ENCODE results near the gene ZNF804B. TPM values are rescaled to one million over a fixed set of nuclear protein-coding genes. Genes with fewer than 3 reads are reported as not detected.
A peak's percentile ranks its signal among the peaks of the same experiment; 100 is the strongest.

The ZNF804B gene
- total RNA-seq, 3 donors from 2014 or later (not counting 1 experiment from before 2014, with no cell fraction given), result not detected

GRCh38 chr7:89002981-89003956 is 243.8 kb downstream of the ZNF804B start:
- H3K27me3 ChIP-seq (ENCODE audit: control insufficient read depth, insufficient read depth, low read length), result no peaks in the 10 kb centered on the region
- peak in 1 of 2 donors; percentile 4 for DNase-seq
- H3K4me1 ChIP-seq (ENCODE audit: control insufficient read depth, insufficient read depth, low read length), result no peaks in the 10 kb centered on the region
- Mint-ChIP-seq H3K27ac (peak overlapping the region; percentile 27 to 80), H3K4me3 (peak overlapping the region; percentile 78), H3K9me3 (peaks cover 0 to 3% of the 10 kb centered on the region in 2 donors), H3K4me1 (peaks cover 14 to 16% of the 10 kb centered on the region in 2 donors), H3K27me3 (ENCODE audit: low read depth in 2 of 2) (no peaks in the 10 kb centered on the region), H3K36me3 (no peaks in the 10 kb centered on the region)
- peak in 2 of 3 donors; percentile 49 to 71 for ATAC-seq
- intact Hi-C loops (cut with micrococcal nuclease), result no loop called here
- WGBS (ENCODE audit: insufficient coverage), result 26% methylated on average over 3 of the region's 4 CpGs
- no peaks in the 10 kb centered on the region for H3K9me3 ChIP-seq (ENCODE audit: control insufficient read depth, insufficient read depth, low read length)
- H3K36me3 ChIP-seq (ENCODE audit: control insufficient read depth, insufficient read depth, low read length), result no peaks in the 10 kb centered on the region
- TF ChIP-seq CTCF (IDR thresholded peaks at IDR 0.05), result no peak
- no peak overlapping the region for H3K27ac ChIP-seq (ENCODE audit: low read length)
- H3K4me3 ChIP-seq (ENCODE audit: low read length), result peak overlapping the region; percentile 16

- Histone ChIP-seq H3K4me3 (ENCODE audit: low read length) (no peak overlapping the region), H3K9me3 (ENCODE audit: control insufficient read depth, insufficient read depth, low read length) (no peaks in the 10 kb centered on the region), H3K36me3 (ENCODE audit: control insufficient read depth, insufficient read depth, low read length) (no peaks in the 10 kb centered on the region), H3K27me3 (ENCODE audit: control insufficient read depth, insufficient read depth, low read length) (no peaks in the 10 kb centered on the region), H3K27ac (ENCODE audit: low read length) (no peak overlapping the region), H3K4me1 (ENCODE audit: control insufficient read depth, insufficient read depth, low read length) (no peaks in the 10 kb centered on the region)
- no peak for TF ChIP-seq CTCF (IDR thresholded peaks at IDR 0.05)
- 94% methylated on average over 5 of the region's 5 CpGs for WGBS (ENCODE audit: insufficient coverage)
- Mint-ChIP-seq H3K36me3 (peaks cover 5% of the 10 kb centered on the region), H3K27ac (no peak overlapping the region), H3K9me3 (peaks cover 6 to 9% of the 10 kb centered on the region in 2 donors), H3K4me3 (no peak overlapping the region), H3K4me1 (no peaks in the 10 kb centered on the region), H3K27me3 (ENCODE audit: low read depth in 2 of 2) (no peaks in the 10 kb centered on the region)
- no peak for DNase-seq
- ATAC-seq, result no peak
- intact Hi-C loops (cut with micrococcal nuclease), result no loop called here
Measured at GRCh38 chr7:89012016-89012415, 252.5 kb downstream of the ZNF804B start.

- Histone ChIP-seq H3K4me3 (ENCODE audit: low read length) (no peak overlapping the region), H3K9me3 (ENCODE audit: control insufficient read depth, insufficient read depth, low read length) (no peaks in the 10 kb centered on the region), H3K27me3 (ENCODE audit: control insufficient read depth, insufficient read depth, low read length) (no peaks in the 10 kb centered on the region), H3K36me3 (ENCODE audit: control insufficient read depth, insufficient read depth, low read length) (no peaks in the 10 kb centered on the region), H3K27ac (ENCODE audit: low read length) (no peak overlapping the region), H3K4me1 (ENCODE audit: control insufficient read depth, insufficient read depth, low read length) (no peaks in the 10 kb centered on the region)
- H3K27me3 Mint-ChIP-seq (ENCODE audit: low read depth in 2 of 2), result no peaks in the 10 kb centered on the region
- H3K4me1 Mint-ChIP-seq, result no peaks in the 10 kb centered on the region
- no peak overlapping the region for H3K27ac Mint-ChIP-seq
- peaks cover 16 to 19% of the 10 kb centered on the region in 2 donors for H3K9me3 Mint-ChIP-seq
- no peak for TF ChIP-seq CTCF (IDR thresholded peaks at IDR 0.05)
- WGBS (ENCODE audit: insufficient coverage), result 78% methylated on average over 3 of the region's 3 CpGs
- ATAC-seq, result no peak
- no peak overlapping the region for H3K4me3 Mint-ChIP-seq
- no peak for DNase-seq
- H3K36me3 Mint-ChIP-seq, result peaks cover 27% of the 10 kb centered on the region
- intact Hi-C loops (cut with micrococcal nuclease), result no loop called here
Measured at GRCh38 chr7:89017695-89018094, 258.2 kb downstream of the ZNF804B start.
